Stimulated activated CD8-positive, alpha-beta memory T cell treated with anti-CD3 and anti-CD28 coated beads, Interleukin-12 subunit alpha, Interleukin-12 subunit beta, amount 100 ng/mL, for 24 hours (primary cell): Measurements from ENCODE around the gene E2F7.
"Not testable (repeated sequence)": the region's sequence is repeated elsewhere in the genome, so short reads cannot be mapped to it uniquely, and the experiment has no call there.

Experiments
- DNase-seq: peaks from one replicate; pipeline ENCODE4 v3.0.0-alpha.2; 2020; ENCODE audit errors: extremely low read depth

E2F7 gene

GRCh38 chr12:77065361-77066204 lies at the start of gene E2F7:
E2F7 (minus strand) TSS chr12:77065569; CDS start chr12:77064635, 934 bp downstream.
- peak; percentile 67 for DNase-seq

- no peak for DNase-seq
These were observed 48.6 kb upstream of the E2F7 start for GRCh38 chr12:77113971-77114370.

DNA sequence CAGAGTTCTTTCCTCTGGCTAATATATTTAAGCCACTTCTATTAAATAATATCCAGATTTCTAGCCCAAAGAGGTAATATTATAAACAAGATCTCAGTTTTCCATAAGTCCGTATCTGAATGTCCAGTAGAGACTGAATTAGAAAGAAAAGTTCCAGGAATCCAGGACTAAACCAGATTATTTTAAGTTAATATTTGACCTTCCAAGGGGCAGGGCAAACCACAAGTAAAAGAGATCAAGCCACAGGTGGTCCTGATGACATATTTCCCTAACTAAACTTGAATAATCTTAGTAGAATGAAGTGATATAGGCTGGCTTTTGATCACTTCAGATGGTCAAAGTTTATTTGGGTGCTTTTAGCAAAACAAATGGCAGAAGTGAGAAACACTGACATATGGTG lies 43.3 kb upstream of the E2F7 start:
- DNase-seq = no peak

- no peak for DNase-seq
These were observed 41.8 kb upstream of the E2F7 start for GRCh38 chr12:77107121-77107520.

DNA sequence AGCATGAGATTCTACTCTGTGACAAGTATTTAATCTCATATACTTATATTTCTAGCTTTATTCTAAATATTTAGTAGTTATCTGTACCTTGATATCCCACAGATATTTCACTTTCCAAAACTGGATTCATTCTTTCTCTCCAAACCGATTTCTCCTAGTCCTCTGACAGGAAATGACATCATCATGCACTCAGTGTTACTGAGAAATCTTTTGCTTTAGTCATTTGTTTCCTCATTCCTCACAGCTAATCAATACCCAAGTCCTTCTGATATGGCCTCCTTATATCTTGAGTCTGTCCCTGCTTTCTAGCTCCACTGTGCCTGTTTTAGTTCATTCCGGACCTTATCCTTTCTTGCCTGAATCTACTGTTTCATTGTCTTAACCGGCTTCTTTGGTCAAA lies 39.4 kb upstream of the E2F7 start:
- DNase-seq = no peak

DNA sequence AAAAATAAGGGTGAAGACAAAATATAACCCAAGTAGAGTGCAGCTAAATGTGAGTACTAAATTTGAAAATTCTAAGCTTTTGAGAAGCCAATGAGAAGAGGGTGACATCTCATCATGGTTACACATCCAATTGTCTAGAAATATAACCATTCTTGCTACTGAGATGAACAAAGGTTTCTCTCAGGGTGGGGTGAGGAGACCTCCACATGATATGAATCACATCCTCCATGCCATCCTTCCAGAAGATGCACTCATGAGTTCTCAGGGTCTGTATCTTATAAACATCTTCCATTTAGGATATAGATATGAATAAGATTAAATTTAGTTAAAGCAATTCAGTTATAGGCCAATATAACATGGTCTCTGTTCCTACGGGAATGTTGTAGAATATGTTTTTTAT lies 38.9 kb upstream of the E2F7 start:
- no peak for DNase-seq

DNA sequence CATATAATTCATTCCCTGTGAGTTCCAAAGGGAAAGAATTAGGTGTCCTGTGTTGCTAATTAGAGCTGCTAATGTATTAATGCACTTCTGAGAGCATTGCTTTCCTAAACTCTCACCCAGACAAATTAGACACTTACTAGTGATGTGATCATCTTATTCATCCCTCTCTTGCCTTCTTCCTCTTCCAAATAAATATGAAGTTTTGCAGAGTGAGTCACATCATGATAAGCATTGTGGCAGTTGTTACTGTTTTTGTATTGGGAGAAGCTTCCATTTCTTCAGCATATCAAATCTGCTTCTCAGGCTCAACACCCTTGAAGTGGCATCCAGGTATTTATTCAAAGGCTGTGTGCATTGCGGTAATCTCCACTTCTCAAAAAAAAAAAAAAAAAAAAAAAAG lies 37.3 kb upstream of the E2F7 start:
- no peak for DNase-seq

DNA sequence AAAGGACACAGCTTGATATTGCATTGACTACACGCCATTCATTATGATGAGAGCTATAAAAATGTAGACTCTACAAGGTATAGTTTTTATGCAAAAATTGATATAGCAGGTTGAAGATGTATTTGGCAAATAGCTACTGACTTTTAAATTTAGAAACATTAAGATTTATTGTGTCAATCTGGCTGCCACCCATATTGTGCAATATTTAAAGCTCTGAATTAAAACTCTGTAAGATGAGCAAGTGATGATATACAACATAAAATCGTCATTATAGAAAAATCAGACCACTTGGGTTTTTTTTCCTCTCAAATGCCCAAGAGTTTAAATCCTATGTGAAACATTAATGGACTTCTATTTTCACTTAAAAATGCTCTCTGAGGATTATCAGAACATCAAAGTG lies 36.8 kb upstream of the E2F7 start:
- DNase-seq = no peak

DNA sequence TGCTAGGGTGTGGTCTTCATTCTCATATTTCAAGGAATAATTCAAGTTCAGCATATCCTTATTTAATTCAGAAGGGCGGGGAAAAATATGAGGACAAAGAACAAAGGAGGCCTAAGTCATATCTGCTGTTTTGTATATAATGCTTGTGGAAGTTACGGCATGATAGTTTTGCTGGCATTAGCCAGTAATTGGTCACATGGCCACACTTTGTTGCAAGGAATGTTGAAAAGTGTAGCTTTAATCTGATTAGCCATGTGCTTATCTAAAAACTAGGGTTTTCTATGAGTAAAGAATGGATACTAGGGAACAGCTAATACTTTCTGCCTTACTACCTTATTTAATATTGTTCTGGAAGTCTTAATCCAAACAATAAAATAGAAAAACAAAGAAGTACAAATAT lies 34.4 kb upstream of the E2F7 start:
- no peak for DNase-seq

- DNase-seq = no peak
These were observed 32.5 kb upstream of the E2F7 start for GRCh38 chr12:77097846-77098245.

- not testable (repeated sequence) for DNase-seq
These were observed 26.9 kb upstream of the E2F7 start for GRCh38 chr12:77092227-77092626.

- DNase-seq = no peak
These were observed 24.4 kb upstream of the E2F7 start for GRCh38 chr12:77089686-77090220.

- DNase-seq = no peak
These were observed 22.1 kb upstream of the E2F7 start for GRCh38 chr12:77087427-77087826.

DNA sequence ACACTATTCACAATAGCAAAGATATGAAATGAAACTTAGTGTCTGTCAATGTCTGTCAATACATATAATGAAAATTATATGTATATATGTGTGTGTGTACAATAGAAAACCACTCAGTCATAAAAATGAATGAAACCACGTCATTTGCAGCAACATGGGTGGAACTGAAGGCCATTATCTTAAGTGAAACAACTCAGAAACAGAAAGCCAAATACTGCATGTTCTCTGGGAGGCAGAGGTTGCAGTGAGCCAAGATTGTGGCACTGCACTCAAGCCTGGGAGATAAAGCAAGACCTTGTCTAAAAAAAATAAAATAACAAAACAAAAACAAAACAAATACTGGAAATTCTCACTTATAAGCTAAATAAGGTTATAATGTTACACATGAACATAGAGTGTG lies 16.7 kb upstream of the E2F7 start:
- no peak for DNase-seq

GRCh38 chr12:77079631-77080030 lies 14.3 kb upstream of the E2F7 start:
- DNase-seq = no peak

GRCh38 chr12:77078231-77078630 lies 12.9 kb upstream of the E2F7 start:
- no peak for DNase-seq

GRCh38 chr12:77076886-77077285 lies 11.5 kb upstream of the E2F7 start:
- no peak for DNase-seq

- DNase-seq = not testable (repeated sequence)
These were observed 8.5 kb upstream of the E2F7 start for GRCh38 chr12:77073894-77074293.

DNA sequence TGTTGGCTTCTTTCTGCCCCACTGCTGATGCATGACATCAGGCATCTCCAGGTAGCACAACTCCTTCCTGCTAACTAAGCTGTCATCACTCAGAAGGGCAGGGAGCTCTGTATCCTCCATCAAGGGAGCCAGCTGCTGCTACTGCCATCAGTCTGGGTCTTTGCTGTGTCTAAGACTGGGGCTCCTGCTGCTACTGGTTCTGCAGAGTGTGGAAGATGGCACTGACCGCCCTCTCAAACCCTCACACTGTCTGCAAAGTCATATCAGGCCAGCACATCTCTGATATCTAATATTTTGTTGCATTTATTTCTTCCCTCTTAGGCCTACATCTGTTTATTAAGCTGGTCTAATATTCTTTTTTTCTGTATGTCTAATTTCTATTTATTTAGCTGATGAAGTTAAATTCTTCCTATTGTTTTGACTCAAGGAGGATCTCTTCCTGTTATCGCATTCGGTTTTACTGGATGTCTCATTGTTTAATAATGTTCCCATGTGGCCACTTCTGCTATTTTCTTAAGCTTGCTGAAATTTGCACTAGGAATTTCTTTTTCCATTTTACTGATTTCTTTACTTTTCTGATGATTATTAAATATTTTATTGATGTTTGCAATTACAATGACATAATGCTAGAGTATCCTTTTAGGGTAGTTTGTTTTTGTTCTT lies 7.6 kb upstream of the E2F7 start:
- DNase-seq = no peak

- DNase-seq = no peak
These were observed 5.6 kb upstream of the E2F7 start for GRCh38 chr12:77070800-77071449.

GRCh38 chr12:77070382-77070781 lies 5.0 kb upstream of the E2F7 start:
- DNase-seq = no peak

DNA sequence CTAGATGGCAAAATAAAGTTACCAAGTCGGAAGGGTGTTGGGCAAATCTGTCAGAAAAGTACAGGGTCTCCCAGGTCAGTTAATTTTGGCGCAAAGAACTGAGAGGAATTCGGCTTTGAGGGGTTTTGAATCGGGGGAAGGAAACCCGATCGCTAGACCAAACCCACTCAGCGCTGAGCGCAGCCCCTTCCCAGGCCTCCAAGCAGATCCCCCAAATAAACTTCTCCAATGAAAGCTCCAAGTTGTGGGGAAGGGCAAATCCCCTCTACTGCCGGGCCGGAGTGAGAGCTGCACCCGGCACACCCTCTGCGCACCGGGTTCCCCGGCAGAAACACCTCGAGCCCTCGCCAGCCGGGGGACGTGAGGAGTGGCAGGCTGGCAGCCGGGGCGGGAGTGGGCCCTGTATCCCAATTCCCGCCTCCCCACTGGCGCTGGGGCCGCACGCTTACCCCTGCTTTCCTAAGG lies 441 bp downstream of the E2F7 start:
- no peak for DNase-seq
